Loucy (cell line): ENCODE measurements around the gene LHFPL2.

Experiments used
- EZH2phosphoT487 ChIP-seq: fragments of 200-600 bp; IDR thresholded peaks from 2 replicates; pipeline ENCODE4 v1.6.1; 2018; ENCODE audit warnings: antibody characterized with exemption, mild to moderate bottlenecking, moderate library complexity, borderline replicate concordance
- TF ChIP-seq, protein P1 (sequence below): fragments of 200-600 bp; sonication (generic); conservative IDR thresholded peaks from 2 replicates; pipeline ENCODE4 v1.5.1; 2014; ENCODE audit warnings: mild to moderate bottlenecking, antibody characterized with exemption, low read length

DNA sequence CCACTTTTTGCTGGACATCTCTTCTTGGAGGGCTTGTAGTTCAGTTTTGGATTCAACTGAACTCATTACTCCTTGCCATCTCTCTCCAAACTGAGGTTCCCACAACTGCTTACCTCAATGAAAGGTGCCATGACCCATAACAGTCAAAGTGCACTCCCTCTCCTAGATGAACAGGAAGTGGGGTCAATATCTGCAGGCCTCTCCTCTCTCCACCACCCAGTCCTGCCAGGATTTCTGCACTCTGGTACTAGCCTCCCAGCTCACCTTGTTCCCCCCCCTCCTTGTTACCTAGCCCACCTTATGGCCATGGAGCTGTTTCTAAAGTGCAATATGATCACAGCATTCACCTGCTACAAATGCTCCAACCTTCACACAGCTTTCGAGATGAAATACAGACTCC is 5.9 kb downstream of the LHFPL2 start:
- TF ChIP-seq, protein P1, sequence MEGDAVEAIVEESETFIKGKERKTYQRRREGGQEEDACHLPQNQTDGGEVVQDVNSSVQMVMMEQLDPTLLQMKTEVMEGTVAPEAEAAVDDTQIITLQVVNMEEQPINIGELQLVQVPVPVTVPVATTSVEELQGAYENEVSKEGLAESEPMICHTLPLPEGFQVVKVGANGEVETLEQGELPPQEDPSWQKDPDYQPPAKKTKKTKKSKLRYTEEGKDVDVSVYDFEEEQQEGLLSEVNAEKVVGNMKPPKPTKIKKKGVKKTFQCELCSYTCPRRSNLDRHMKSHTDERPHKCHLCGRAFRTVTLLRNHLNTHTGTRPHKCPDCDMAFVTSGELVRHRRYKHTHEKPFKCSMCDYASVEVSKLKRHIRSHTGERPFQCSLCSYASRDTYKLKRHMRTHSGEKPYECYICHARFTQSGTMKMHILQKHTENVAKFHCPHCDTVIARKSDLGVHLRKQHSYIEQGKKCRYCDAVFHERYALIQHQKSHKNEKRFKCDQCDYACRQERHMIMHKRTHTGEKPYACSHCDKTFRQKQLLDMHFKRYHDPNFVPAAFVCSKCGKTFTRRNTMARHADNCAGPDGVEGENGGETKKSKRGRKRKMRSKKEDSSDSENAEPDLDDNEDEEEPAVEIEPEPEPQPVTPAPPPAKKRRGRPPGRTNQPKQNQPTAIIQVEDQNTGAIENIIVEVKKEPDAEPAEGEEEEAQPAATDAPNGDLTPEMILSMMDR, result no peak
- TF ChIP-seq EZH2phosphoT487, result no peak
